ENCODE results near the gene NUDT2. TPM values are rescaled to one million over a fixed set of nuclear protein-coding genes. Genes with fewer than 3 reads are reported as not detected.
"Not testable (repeated sequence)": the region's sequence is repeated elsewhere in the genome, so short reads cannot be mapped to it uniquely, and the experiment has no call there.

Gene NUDT2
- total and polyA plus RNA-seq, 7 experiments from 2014 or later = 7.5 to 63.3 (median 23.2) TPM

- H3K9me3 ChIP-seq (ENCODE audit: control insufficient read depth in 2 of 3, low read length in 3 of 3) = no peaks in the 10 kb centered on the region
- no peaks in the 10 kb centered on the region for H3K27me3 Mint-ChIP-seq
- POLR2A ChIA-PET = interaction anchor here (7.8 kb wide), 1 partner anchor 44 kb away, joined by 62 read pairs; the partner anchor contains the start of gene MYORG
- H3K4me1 Mint-ChIP-seq = peaks cover 14 to 37% (median 28%) of the 10 kb centered on the region in 7 donors
- ATAC-seq = no peak
- no peaks in the 10 kb centered on the region for H3K27me3 ChIP-seq (ENCODE audit: control insufficient read depth in 2 of 2, insufficient read depth in 2 of 2, low read length in 2 of 2)
- no peak overlapping the region for H3K27ac ChIP-seq (ENCODE audit: low read depth, low read length)
- H3K4me3 Mint-ChIP-seq = no peak overlapping the region
- peaks cover 0 to 9% (median 3%) of the 10 kb centered on the region in 5 donors for H3K36me3 Mint-ChIP-seq
- intact Hi-C loops (cut with micrococcal nuclease) = loop anchor here in 1 of 2 donors (5.0 kb wide), 1 partner anchor 258 kb away; no protein-coding TSS in a partner anchor
- no peaks in the 10 kb centered on the region for H3K9me3 Mint-ChIP-seq
- peak overlapping the region in 1 of 9 donors; percentile 8 for H3K27ac Mint-ChIP-seq
- H3K4me1 ChIP-seq (ENCODE audit: control insufficient read depth in 2 of 2, insufficient read depth in 2 of 2, low read length in 2 of 2) = peaks cover 0 to 3% of the 10 kb centered on the region in 2 donors
- peaks cover 4 to 10% (median 4%) of the 10 kb centered on the region in 3 experiments for H3K36me3 ChIP-seq (ENCODE audit: control insufficient read depth in 2 of 3, insufficient read depth in 3 of 3, low read length in 3 of 3)
- CTCF ChIA-PET = interaction anchor here (0.6 to 4.1 kb wide), 7 partner anchors 11 to 280 kb away, joined by 3 to 39 read pairs (median 3); partner anchors contain the start of gene MYORG
- no peak for DNase-seq
- H3K4me3 ChIP-seq (ENCODE audit: low read length) = no peak overlapping the region
Observed at GRCh38 chr9:34333836-34334235, 4.5 kb downstream of the NUDT2 start.

- Histone ChIP-seq H3K36me3 (ENCODE audit: control insufficient read depth in 2 of 3, insufficient read depth in 3 of 3, low read length in 3 of 3) (peaks cover 5 to 16% (median 9%) of the 10 kb centered on the region in 3 experiments), H3K4me1 (ENCODE audit: control insufficient read depth in 2 of 2, insufficient read depth in 2 of 2, low read length in 2 of 2) (peaks cover 0 to 3% of the 10 kb centered on the region in 2 donors), H3K27me3 (ENCODE audit: control insufficient read depth in 2 of 2, insufficient read depth in 2 of 2, low read length in 2 of 2) (no peaks in the 10 kb centered on the region), H3K27ac (ENCODE audit: low read depth, low read length) (no peak overlapping the region), H3K9me3 (ENCODE audit: control insufficient read depth in 2 of 3, low read length in 3 of 3) (no peaks in the 10 kb centered on the region), H3K4me3 (ENCODE audit: low read length) (no peak overlapping the region)
- ChIA-PET CTCF (interaction anchor here (1.0 to 1.7 kb wide), 5 partner anchors 40 to 279 kb away, joined by 3 to 5 read pairs (median 4); partner anchors contain the start of gene MYORG), POLR2A (interaction anchor here (7.8 kb wide), 1 partner anchor 44 kb away, joined by 62 read pairs; the partner anchor contains the start of gene MYORG)
- intact Hi-C loops (cut with micrococcal nuclease) = loop anchor here in 1 of 2 donors (5.0 kb wide), 1 partner anchor 258 kb away; no protein-coding TSS in a partner anchor
- no peak overlapping the region for H3K27ac Mint-ChIP-seq
- peaks cover 0 to 9% (median 3%) of the 10 kb centered on the region in 5 donors for H3K36me3 Mint-ChIP-seq
- peaks cover 14 to 31% (median 28%) of the 10 kb centered on the region in 7 donors for H3K4me1 Mint-ChIP-seq
- ATAC-seq (no peak), DNase-seq (no peak)
- H3K4me3 Mint-ChIP-seq = no peak overlapping the region
- no peaks in the 10 kb centered on the region for H3K9me3 Mint-ChIP-seq
- no peaks in the 10 kb centered on the region for H3K27me3 Mint-ChIP-seq
Observed at GRCh38 chr9:34334337-34334824, 5.0 kb downstream of the NUDT2 start.

- ATAC-seq (no peak), DNase-seq (no peak)
- Mint-ChIP-seq H3K36me3 (peaks cover 0 to 9% (median 3%) of the 10 kb centered on the region in 5 donors), H3K4me1 (peaks cover 14 to 28% (median 23%) of the 10 kb centered on the region in 7 donors), H3K27me3 (no peaks in the 10 kb centered on the region), H3K27ac (no peak overlapping the region), H3K4me3 (no peak overlapping the region), H3K9me3 (no peaks in the 10 kb centered on the region)
- H3K27ac ChIP-seq (ENCODE audit: low read depth, low read length) = no peak overlapping the region
- H3K4me1 ChIP-seq (ENCODE audit: control insufficient read depth in 2 of 2, insufficient read depth in 2 of 2, low read length in 2 of 2) = peaks cover 0 to 3% of the 10 kb centered on the region in 2 donors
- H3K9me3 ChIP-seq (ENCODE audit: control insufficient read depth in 2 of 3, low read length in 3 of 3) = no peaks in the 10 kb centered on the region
- peaks cover 5 to 21% (median 10%) of the 10 kb centered on the region in 3 experiments for H3K36me3 ChIP-seq (ENCODE audit: control insufficient read depth in 2 of 3, insufficient read depth in 3 of 3, low read length in 3 of 3)
- no peak overlapping the region for H3K4me3 ChIP-seq (ENCODE audit: low read length)
- ChIA-PET POLR2A (interaction anchor here (7.8 kb wide), 1 partner anchor 43 kb away, joined by 62 read pairs; the partner anchor contains the start of gene MYORG), CTCF (interaction anchor here (1.5 to 1.7 kb wide), 3 partner anchors 39 to 69 kb away, joined by 4 to 5 read pairs (median 5); partner anchors contain the start of gene MYORG)
- intact Hi-C loops (cut with micrococcal nuclease) = loop anchor here in 1 of 2 donors (5.0 kb wide), 1 partner anchor 257 kb away; no protein-coding TSS in a partner anchor
- H3K27me3 ChIP-seq (ENCODE audit: control insufficient read depth in 2 of 2, insufficient read depth in 2 of 2, low read length in 2 of 2) = no peaks in the 10 kb centered on the region
Observed at GRCh38 chr9:34334916-34335315, 5.5 kb downstream of the NUDT2 start.

DNA sequence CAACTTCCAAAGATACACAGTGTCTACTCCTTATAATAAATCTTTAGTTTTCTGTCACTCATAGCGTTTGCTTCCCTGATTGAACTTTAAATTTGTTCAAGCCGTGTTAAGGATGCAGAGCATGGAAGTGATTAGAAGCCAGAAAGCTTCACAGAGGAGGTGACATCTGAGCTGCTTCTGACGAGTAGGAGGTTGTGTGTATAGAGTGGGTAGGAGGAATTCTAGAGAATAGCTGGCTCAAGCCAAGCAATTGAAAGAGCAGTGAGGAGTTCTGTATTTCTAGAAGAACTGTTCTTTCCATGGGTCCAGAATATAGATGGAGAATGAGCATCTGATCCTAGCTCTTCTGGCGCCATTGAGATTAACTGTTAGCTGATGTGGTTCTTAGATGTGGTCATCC lies 6.0 kb downstream of the NUDT2 start:
- Mint-ChIP-seq H3K4me3 (no peak overlapping the region), H3K9me3 (peaks cover 0 to 1% (median 0%) of the 10 kb centered on the region in 11 donors), H3K27me3 (no peaks in the 10 kb centered on the region), H3K27ac (no peak overlapping the region), H3K4me1 (peaks cover 10 to 23% (median 18%) of the 10 kb centered on the region in 7 donors), H3K36me3 (peaks cover 0 to 14% (median 5%) of the 10 kb centered on the region in 5 donors)
- H3K4me3 ChIP-seq (ENCODE audit: low read length) = no peak overlapping the region
- H3K36me3 ChIP-seq (ENCODE audit: control insufficient read depth in 2 of 3, insufficient read depth in 3 of 3, low read length in 3 of 3) = peaks cover 5 to 26% (median 10%) of the 10 kb centered on the region in 3 experiments
- ATAC-seq (no peak), DNase-seq (no peak)
- intact Hi-C loops (cut with micrococcal nuclease) = no loop called here
- H3K27ac ChIP-seq (ENCODE audit: low read depth, low read length) = no peak overlapping the region
- peaks cover 0 to 1% of the 10 kb centered on the region in 2 donors for H3K4me1 ChIP-seq (ENCODE audit: control insufficient read depth in 2 of 2, insufficient read depth in 2 of 2, low read length in 2 of 2)
- no peaks in the 10 kb centered on the region for H3K9me3 ChIP-seq (ENCODE audit: control insufficient read depth in 2 of 3, low read length in 3 of 3)
- no peaks in the 10 kb centered on the region for H3K27me3 ChIP-seq (ENCODE audit: control insufficient read depth in 2 of 2, insufficient read depth in 2 of 2, low read length in 2 of 2)
- ChIA-PET POLR2A (interaction anchor here (7.8 kb wide), 1 partner anchor 43 kb away, joined by 62 read pairs; the partner anchor contains the start of gene MYORG), CTCF (interaction anchor here (1.1 to 1.7 kb wide), 4 partner anchors 39 to 82 kb away, joined by 4 to 5 read pairs (median 4); partner anchors contain the start of gene MYORG)

DNA sequence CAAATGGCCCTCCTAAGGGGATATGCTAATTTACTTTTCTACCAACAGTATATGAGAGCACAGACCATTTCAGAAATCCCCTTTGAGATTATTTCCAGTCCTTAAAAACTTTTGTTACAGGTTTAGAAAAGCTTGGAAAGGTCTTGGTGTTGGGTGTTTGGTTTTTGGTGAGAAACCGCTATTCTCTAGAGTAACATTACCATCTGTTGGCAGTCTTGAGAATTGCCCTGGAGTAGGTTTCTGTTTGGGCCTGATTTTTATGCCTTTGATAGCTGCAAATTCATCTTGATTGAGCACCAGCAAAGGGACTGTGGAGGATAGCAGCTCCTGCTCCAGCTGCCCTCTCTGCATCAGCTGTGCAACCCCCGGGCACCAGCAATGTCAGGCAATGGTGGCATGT lies 8.0 kb downstream of the NUDT2 start:
- peaks cover 4 to 11% (median 7%) of the 10 kb centered on the region in 7 donors for H3K4me1 Mint-ChIP-seq
- CTCF ChIA-PET = no interaction called here

GRCh38 chr9:34338079-34338478 lies 8.7 kb downstream of the NUDT2 start:
- POLR2A ChIA-PET = interaction anchor here (1.3 kb wide), 1 partner anchor 36 kb away, joined by 3 read pairs; no protein-coding TSS in a partner anchor
- intact Hi-C loops (cut with micrococcal nuclease); H3K9me3 ChIP-seq (ENCODE audit: control insufficient read depth in 2 of 3, low read length in 3 of 3); H3K4me3 ChIP-seq (ENCODE audit: low read length); H3K9me3 Mint-ChIP-seq; H3K4me1 ChIP-seq (ENCODE audit: control insufficient read depth in 2 of 2, insufficient read depth in 2 of 2, low read length in 2 of 2); H3K4me1 Mint-ChIP-seq; H3K27ac Mint-ChIP-seq; H3K27me3 Mint-ChIP-seq; H3K4me3 Mint-ChIP-seq; ATAC-seq; DNase-seq; H3K27me3 ChIP-seq (ENCODE audit: control insufficient read depth in 2 of 2, insufficient read depth in 2 of 2, low read length in 2 of 2); H3K27ac ChIP-seq (ENCODE audit: low read depth, low read length): not testable (repeated sequence)
- peaks cover 5 to 50% (median 10%) of the 10 kb centered on the region in 3 experiments for H3K36me3 ChIP-seq (ENCODE audit: control insufficient read depth in 2 of 3, insufficient read depth in 3 of 3, low read length in 3 of 3)
- CTCF ChIA-PET = interaction anchor here (0.7 kb wide), 1 partner anchor 182 kb away, joined by 4 read pairs; no protein-coding TSS in a partner anchor
- H3K36me3 Mint-ChIP-seq = peaks cover 0 to 21% (median 13%) of the 10 kb centered on the region in 5 donors

More for the DNA sequence above, 8.0 kb downstream of the NUDT2 start:
- ATAC-seq (no peak), DNase-seq (no peak)
- H3K27ac ChIP-seq (ENCODE audit: low read depth, low read length) = no peak overlapping the region
- no peaks in the 10 kb centered on the region for H3K4me1 ChIP-seq (ENCODE audit: control insufficient read depth in 2 of 2, insufficient read depth in 2 of 2, low read length in 2 of 2)
- Mint-ChIP-seq H3K27me3 (no peaks in the 10 kb centered on the region), H3K36me3 (peaks cover 0 to 19% (median 11%) of the 10 kb centered on the region in 5 donors), H3K4me3 (no peak overlapping the region), H3K27ac (no peak overlapping the region), H3K9me3 (peaks cover 0 to 1% (median 0%) of the 10 kb centered on the region in 11 donors)
- intact Hi-C loops (cut with micrococcal nuclease) = no loop called here
- no peaks in the 10 kb centered on the region for H3K27me3 ChIP-seq (ENCODE audit: control insufficient read depth in 2 of 2, insufficient read depth in 2 of 2, low read length in 2 of 2)
- H3K9me3 ChIP-seq (ENCODE audit: control insufficient read depth in 2 of 3, low read length in 3 of 3) = no peaks in the 10 kb centered on the region
- POLR2A ChIA-PET = interaction anchor here (7.8 kb wide), 1 partner anchor 41 kb away, joined by 62 read pairs; the partner anchor contains the start of gene MYORG
- no peak overlapping the region for H3K4me3 ChIP-seq (ENCODE audit: low read length)
- peaks cover 5 to 44% (median 10%) of the 10 kb centered on the region in 3 experiments for H3K36me3 ChIP-seq (ENCODE audit: control insufficient read depth in 2 of 3, insufficient read depth in 3 of 3, low read length in 3 of 3)
